Melanocyte of skin (primary cell): ENCODE measurements around the gene PEX10. TPM values are rescaled to one million over a fixed set of nuclear protein-coding genes. Genes with fewer than 3 reads are reported as not detected.

Source experiments
- total RNA-seq, 2 donors: library from RNA; depleted of rRNA; stranded (reverse); fragments of >200 nt; gene quantifications; 2 replicates each; pipeline ENCODE4 v1.2.3, GENCODE V29; 2012

Gene PEX10
- 10 to 100 TPM; 32.3 to 38.0 TPM for total RNA-seq

GRCh38 chr1:2412395-2412772, at the start of gene PEX10:
PEX10 (minus strand) TSS chr1:2412564; CDS start chr1:2412502, 62 bp downstream.

GRCh38 chr1:2391041-2391930, 21.1 kb downstream of the PEX10 start, which contains the start of the genes MORN1 and RER1:
MORN1 (minus strand) TSS chr1:2391554; CDS start chr1:2391533, 21 bp downstream.
RER1 (plus strand) TSS chr1:2391841; CDS start chr1:2395791, 3,950 bp downstream.

Other genes with a start within 250 kb of the PEX10 start
- gene FAAP20, start 217.8 kb downstream of the PEX10 start, total RNA-seq, result 10 to 100 TPM; 19.3 to 22.7 TPM
- gene SKI, start 184.2 kb downstream of the PEX10 start, total RNA-seq, result 10 to 100 TPM; 14.5 to 20.3 TPM
- 10 to 100 TPM in 1 of 2 donors, 1 to 10 TPM in 1; 7.2 to 10.3 TPM for gene MORN1, start 21.0 kb downstream of the PEX10 start, total RNA-seq
- 10 to 100 TPM; 51.3 to 70.9 TPM for gene RER1, start 20.7 kb downstream of the PEX10 start, total RNA-seq
- not detected for gene PLCH2, start 63.7 kb upstream of the PEX10 start, total RNA-seq
- gene PANK4, start 114.0 kb upstream of the PEX10 start, total RNA-seq, result 10 to 100 TPM; 31.0 to 32.0 TPM
- gene HES5, start 117.7 kb upstream of the PEX10 start, total RNA-seq, result under 1 TPM in 1 of 2 donors, not detected in 1; 0.67 TPM
- gene TNFRSF14, start 143.8 kb upstream of the PEX10 start, total RNA-seq, result 100 to 1,000 TPM; 243 to 244 TPM
- gene PRXL2B, start 174.2 kb upstream of the PEX10 start, total RNA-seq, result 10 to 100 TPM; 23.4 to 34.3 TPM
- gene MMEL1, start 220.5 kb upstream of the PEX10 start, total RNA-seq, result not detected